ENCODE data around the gene LRBA.

Gene LRBA

GRCh38 chr4:150714462-150715438, 300.3 kb downstream of the LRBA start:
- TF ChIP-seq CTCF (IDR thresholded peaks at IDR 0.05; ENCODE audit: insufficient read depth, low read depth, low read length, missing control alignments), result no peak
- no peak for DNase-seq (ENCODE audit: low read depth)
- H3K4me3 ChIP-seq (ENCODE audit: low read length), result no peak overlapping the region

GRCh38 chr4:150713251-150713650, 301.8 kb downstream of the LRBA start:
- no peak overlapping the region for H3K4me3 ChIP-seq (ENCODE audit: low read length)
- no peak for TF ChIP-seq CTCF (IDR thresholded peaks at IDR 0.05; ENCODE audit: insufficient read depth, low read depth, low read length, missing control alignments)
- no peak for DNase-seq (ENCODE audit: low read depth)

- no peak for DNase-seq (ENCODE audit: low read depth)
- TF ChIP-seq CTCF (IDR thresholded peaks at IDR 0.05; ENCODE audit: insufficient read depth, low read depth, low read length, missing control alignments), result no peak
- no peak overlapping the region for H3K4me3 ChIP-seq (ENCODE audit: low read length)
These were observed 304.2 kb downstream of the LRBA start for GRCh38 chr4:150710770-150711375.

- no peak for TF ChIP-seq CTCF (IDR thresholded peaks at IDR 0.05; ENCODE audit: insufficient read depth, low read depth, low read length, missing control alignments)
- no peak for DNase-seq (ENCODE audit: low read depth)
- no peak overlapping the region for H3K4me3 ChIP-seq (ENCODE audit: low read length)
These were observed 307.1 kb downstream of the LRBA start for GRCh38 chr4:150708004-150708403.

- no peak for TF ChIP-seq CTCF (IDR thresholded peaks at IDR 0.05; ENCODE audit: insufficient read depth, low read depth, low read length, missing control alignments)
- H3K4me3 ChIP-seq (ENCODE audit: low read length), result no peak overlapping the region
- DNase-seq (ENCODE audit: low read depth), result peak; percentile 45
These were observed 315.5 kb downstream of the LRBA start for GRCh38 chr4:150699599-150699998.

GRCh38 chr4:150695162-150695561, 319.9 kb downstream of the LRBA start:
- no peak overlapping the region for H3K4me3 ChIP-seq (ENCODE audit: low read length)
- DNase-seq (ENCODE audit: low read depth), result no peak
- TF ChIP-seq CTCF (IDR thresholded peaks at IDR 0.05; ENCODE audit: insufficient read depth, low read depth, low read length, missing control alignments), result no peak
